Dermis lymphatic vessel endothelial cell (primary cell): Measurements from ENCODE around the gene RARS2. TPM values are rescaled to one million over a fixed set of nuclear protein-coding genes. Genes with fewer than 3 reads are reported as not detected.

Source experiments
- total RNA-seq: library from RNA; depleted of rRNA; stranded (reverse); fragments of >200 nt; gene quantifications from 2 replicates; pipeline ENCODE4 v1.2.1, GENCODE V29; 2014

Gene RARS2
- total RNA-seq, result 40.6 and 46.9 TPM in 2 replicates

DNA sequence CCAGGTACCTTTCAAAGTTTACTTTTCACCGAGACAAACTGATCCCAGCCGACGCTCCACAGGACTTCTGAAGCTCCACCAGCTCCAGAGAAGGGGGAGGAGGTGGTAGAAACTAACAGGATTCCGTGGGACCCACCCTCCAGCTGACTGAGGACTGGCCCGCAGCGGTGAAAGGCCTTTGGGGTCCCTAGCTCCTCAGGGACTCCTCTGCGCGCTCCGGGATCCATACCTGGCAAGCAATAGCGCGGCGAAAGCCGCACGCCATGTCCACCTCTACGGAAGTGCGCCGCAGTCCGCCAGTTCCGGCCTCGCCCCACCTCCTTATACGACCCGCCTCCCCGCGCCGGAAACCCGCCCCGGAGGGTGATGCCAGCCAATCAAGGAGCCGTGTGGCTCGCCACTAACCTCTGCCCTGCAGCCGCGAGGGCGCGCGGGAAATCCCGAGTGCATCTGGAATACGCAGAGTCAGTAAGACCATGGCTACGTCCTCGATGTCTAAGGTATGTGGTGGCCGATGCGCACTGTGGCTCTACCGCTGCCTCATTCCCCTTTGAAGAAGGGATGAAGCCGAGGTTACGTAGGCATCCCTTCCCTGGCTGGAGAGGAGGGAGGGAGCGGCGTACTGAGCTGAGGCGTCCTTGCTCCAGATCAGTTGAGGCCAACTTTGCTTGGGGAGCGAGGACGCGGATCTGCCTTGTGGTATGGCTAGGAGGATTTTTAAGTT is at the start of gene RARS2, which contains the start of gene ORC3:
Gene RARS2 (minus strand): TSS at position 295 of the 724 bp plus-strand sequence. CDS start 30 bp downstream, at position 265.
Gene ORC3 (plus strand): TSS at position 443 of the 724 bp plus-strand sequence. CDS start 34 bp downstream, at position 477.

DNA sequence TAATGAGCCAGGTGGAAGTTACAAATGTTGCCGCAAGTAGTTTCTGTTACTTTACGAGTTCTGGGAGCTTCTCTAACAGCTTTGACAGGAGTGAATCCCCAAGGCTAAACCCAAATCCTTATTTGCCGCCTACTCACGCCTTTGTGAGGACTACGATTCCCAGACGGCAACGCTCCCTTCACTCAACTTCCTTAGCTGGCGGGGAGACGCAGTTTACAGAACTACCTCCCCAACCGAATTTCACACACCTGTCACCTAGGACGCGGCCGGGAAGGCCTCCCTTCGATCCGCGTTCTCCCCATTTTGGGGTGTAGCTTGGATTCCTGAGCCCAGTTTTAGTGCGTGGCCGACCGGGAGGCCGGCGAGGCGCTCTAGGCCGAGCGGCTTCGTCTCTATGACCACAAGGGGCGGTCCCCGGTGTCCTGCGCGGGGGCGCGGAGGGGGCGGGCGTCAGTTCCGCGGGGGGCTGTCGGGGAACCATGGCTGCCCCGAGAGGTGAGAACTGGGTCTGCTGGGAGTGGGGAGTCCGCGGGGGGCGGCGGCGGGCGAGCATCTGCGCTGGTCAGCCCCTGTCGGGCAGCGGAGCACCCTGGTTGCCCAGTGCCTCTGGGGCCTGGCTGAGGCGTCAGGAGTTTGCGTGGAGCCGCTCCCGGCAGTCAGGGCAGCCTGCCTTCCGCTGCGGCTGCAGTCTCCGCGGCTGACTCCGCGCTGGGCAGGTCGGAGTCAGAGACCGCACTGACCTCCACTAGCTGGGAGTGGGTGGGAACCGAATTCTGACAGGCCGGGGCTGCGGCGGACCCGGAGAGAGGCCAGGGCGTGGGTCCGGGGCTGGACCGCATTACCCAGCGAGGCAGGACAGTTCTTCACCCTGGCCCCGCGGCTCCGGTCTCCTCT is 117.0 kb downstream of the RARS2 start, which contains the start of gene SLC35A1:
Gene SLC35A1 (plus strand): TSS at position 450 of the 894 bp plus-strand sequence. CDS start 30 bp downstream, at position 480.

Other genes starting within 250 kb of the RARS2 start
- 0.43 and 0.95 TPM in 2 replicates for gene C6orf163, start 245.2 kb downstream of the RARS2 start, total RNA-seq
- gene CFAP206, start 182.0 kb downstream of the RARS2 start, total RNA-seq, result under 0.01 and 0.26 TPM in 2 replicates
- gene SLC35A1, start 117.0 kb downstream of the RARS2 start, total RNA-seq, result 30.2 and 31.3 TPM in 2 replicates
- gene ORC3, start 148 bp upstream of the RARS2 start, total RNA-seq, result 8.3 and 12.8 TPM in 2 replicates
- gene AKIRIN2, start 112.2 kb upstream of the RARS2 start, total RNA-seq, result 16.1 and 18.4 TPM in 2 replicates